ENCODE results near the gene CPLANE1. TPM values are rescaled to one million over a fixed set of nuclear protein-coding genes. Genes with fewer than 3 reads are reported as not detected.
"Not testable (repeated sequence)": the region's sequence is repeated elsewhere in the genome, so short reads cannot be mapped to it uniquely, and the experiment has no call there.

The CPLANE1 gene
- 6.8 and 17.2 TPM in 2 replicates for polyA plus RNA-seq (2011; rRNA removed)
- polyA minus RNA-seq (2011; rRNA and poly(A)+ RNA removed), result 15.4 and 19.1 TPM in 2 replicates

DNA sequence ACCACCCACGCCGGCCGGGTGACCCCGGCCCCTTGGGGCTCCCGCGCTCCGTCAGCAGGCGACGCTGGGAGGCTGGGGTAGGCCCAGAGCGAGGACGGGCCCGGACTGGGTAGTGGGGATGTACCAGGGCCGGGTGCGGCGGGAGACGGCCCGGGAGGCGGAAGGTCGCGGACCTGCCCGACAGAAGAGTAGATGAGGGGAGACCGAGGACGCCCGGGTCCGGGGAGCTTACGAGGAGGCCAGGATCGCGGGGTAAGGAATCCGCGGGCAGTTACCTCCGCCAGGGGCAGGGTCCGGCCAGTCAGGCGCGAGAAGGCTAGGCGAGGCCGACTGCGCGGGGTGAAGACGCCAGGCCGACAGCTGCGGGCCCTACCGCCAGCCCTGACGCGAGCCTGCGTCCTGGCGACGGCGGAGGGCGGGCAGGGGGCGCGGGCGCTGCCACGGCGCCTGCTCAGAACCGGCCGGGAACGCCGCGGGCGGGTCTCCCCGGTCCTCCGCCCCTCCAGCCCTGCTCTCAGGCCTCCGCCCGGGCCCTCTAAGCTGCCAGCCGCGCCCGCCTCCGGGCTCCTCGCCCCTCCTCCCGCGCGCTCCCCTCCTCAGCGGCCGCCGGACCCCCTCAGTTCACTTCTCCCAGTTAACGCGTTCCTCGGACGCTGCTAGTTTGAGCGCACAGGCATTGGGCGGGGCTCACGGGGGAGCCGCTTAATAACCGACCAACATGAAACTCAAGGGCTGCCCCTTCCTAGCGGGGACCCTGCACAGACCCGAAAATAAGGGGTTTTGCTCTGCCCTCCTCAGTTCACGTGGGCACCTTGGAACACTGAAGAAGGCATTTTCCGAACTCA, at the start of gene CPLANE1:
Gene CPLANE1 (minus strand): TSS at position 407 of the 845 bp plus-strand sequence. CDS start 1,678 bp downstream, outside the sequence.
- Histone ChIP-seq H3K4me3 (ENCODE audit: low read depth, low read length) (peak within 1 kb of the TSS; percentile 92), H3K27me3 (ENCODE audit: control insufficient read depth, insufficient read depth, low read length) (no peaks in the 10 kb centered on the region), H3K36me3 (ENCODE audit: control insufficient read depth, insufficient read depth, low read length) (no peaks in the 10 kb centered on the region)
- CTCF ChIA-PET, result interaction anchor here (0.9 kb wide), 1 partner anchor 122 kb away, joined by 4 read pairs; the partner anchor contains the start of gene NUP155
- peak; percentile 27 for DNase-seq (ENCODE audit: low read depth)
- TF ChIP-seq, protein P1, sequence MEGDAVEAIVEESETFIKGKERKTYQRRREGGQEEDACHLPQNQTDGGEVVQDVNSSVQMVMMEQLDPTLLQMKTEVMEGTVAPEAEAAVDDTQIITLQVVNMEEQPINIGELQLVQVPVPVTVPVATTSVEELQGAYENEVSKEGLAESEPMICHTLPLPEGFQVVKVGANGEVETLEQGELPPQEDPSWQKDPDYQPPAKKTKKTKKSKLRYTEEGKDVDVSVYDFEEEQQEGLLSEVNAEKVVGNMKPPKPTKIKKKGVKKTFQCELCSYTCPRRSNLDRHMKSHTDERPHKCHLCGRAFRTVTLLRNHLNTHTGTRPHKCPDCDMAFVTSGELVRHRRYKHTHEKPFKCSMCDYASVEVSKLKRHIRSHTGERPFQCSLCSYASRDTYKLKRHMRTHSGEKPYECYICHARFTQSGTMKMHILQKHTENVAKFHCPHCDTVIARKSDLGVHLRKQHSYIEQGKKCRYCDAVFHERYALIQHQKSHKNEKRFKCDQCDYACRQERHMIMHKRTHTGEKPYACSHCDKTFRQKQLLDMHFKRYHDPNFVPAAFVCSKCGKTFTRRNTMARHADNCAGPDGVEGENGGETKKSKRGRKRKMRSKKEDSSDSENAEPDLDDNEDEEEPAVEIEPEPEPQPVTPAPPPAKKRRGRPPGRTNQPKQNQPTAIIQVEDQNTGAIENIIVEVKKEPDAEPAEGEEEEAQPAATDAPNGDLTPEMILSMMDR (IDR thresholded peaks at IDR 0.05; ENCODE audit: insufficient read depth, low read depth, low read length), result 0 out of 2 replicates have a peak, but pooled peaks have one; percentile 16
- POLR2A ChIA-PET, result no interaction called here

GRCh38 chr5:37296313-37296712, 47.1 kb upstream of the CPLANE1 start:
- H3K4me3 ChIP-seq (ENCODE audit: low read depth, low read length); DNase-seq (ENCODE audit: low read depth); CTCF ChIA-PET; H3K36me3 ChIP-seq (ENCODE audit: control insufficient read depth, insufficient read depth, low read length); H3K27me3 ChIP-seq (ENCODE audit: control insufficient read depth, insufficient read depth, low read length); POLR2A ChIA-PET: not testable (repeated sequence)

- DNase-seq (ENCODE audit: low read depth), result no peak
- Histone ChIP-seq H3K36me3 (ENCODE audit: control insufficient read depth, insufficient read depth, low read length) (no peaks in the 10 kb centered on the region), H3K4me3 (ENCODE audit: low read depth, low read length) (no peak overlapping the region), H3K27me3 (ENCODE audit: control insufficient read depth, insufficient read depth, low read length) (no peaks in the 10 kb centered on the region)
- ChIA-PET CTCF (no interaction called here), POLR2A (no interaction called here)
- TF ChIP-seq, protein P1 (IDR thresholded peaks at IDR 0.05; ENCODE audit: insufficient read depth, low read depth, low read length), result no peak
Measured at GRCh38 chr5:37283214-37283820, 34.1 kb upstream of the CPLANE1 start.

DNA sequence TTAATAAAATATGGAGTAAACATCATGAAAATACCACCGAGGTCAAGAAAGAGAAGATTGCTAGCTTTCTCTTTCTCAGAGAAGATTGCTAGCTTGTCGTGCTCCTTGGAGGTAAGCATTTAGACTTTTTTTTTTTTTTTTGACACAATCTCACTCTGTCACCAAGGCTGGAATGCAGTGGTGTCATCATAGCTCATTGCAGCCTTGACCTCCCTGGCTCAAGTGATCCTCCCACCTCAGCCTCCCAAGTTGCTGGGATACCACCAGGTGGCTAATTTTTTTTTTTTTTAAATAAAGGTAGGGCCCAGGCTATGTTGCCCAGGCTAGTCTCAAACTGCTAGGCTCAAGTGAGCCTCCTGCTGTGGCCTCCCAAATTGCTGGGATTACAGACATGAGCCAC, 26.3 kb upstream of the CPLANE1 start:
- Histone ChIP-seq H3K27me3 (ENCODE audit: control insufficient read depth, insufficient read depth, low read length) (no peaks in the 10 kb centered on the region), H3K4me3 (ENCODE audit: low read depth, low read length) (no peak overlapping the region), H3K36me3 (ENCODE audit: control insufficient read depth, insufficient read depth, low read length) (no peaks in the 10 kb centered on the region)
- ChIA-PET POLR2A (no interaction called here), CTCF (interaction anchor here (1.0 kb wide), 1 partner anchor 95 kb away, joined by 3 read pairs; the partner anchor contains the start of gene NUP155)
- DNase-seq (ENCODE audit: low read depth), result no peak
- TF ChIP-seq, protein P1 (IDR thresholded peaks at IDR 0.05; ENCODE audit: insufficient read depth, low read depth, low read length), result no peak

- POLR2A ChIA-PET, result no interaction called here
- TF ChIP-seq, protein P1 (IDR thresholded peaks at IDR 0.05; ENCODE audit: insufficient read depth, low read depth, low read length), result no peak
- H3K27me3 ChIP-seq (ENCODE audit: control insufficient read depth, insufficient read depth, low read length), result no peaks in the 10 kb centered on the region
- no peak for DNase-seq (ENCODE audit: low read depth)
- CTCF ChIA-PET, result no interaction called here
- no peak overlapping the region for H3K4me3 ChIP-seq (ENCODE audit: low read depth, low read length)
- no peaks in the 10 kb centered on the region for H3K36me3 ChIP-seq (ENCODE audit: control insufficient read depth, insufficient read depth, low read length)
Measured at GRCh38 chr5:37272511-37272910, 23.3 kb upstream of the CPLANE1 start.

GRCh38 chr5:37268100-37268499, 18.9 kb upstream of the CPLANE1 start:
- H3K36me3 ChIP-seq (ENCODE audit: control insufficient read depth, insufficient read depth, low read length); H3K4me3 ChIP-seq (ENCODE audit: low read depth, low read length); DNase-seq (ENCODE audit: low read depth); POLR2A ChIA-PET; CTCF ChIA-PET; H3K27me3 ChIP-seq (ENCODE audit: control insufficient read depth, insufficient read depth, low read length): not testable (repeated sequence)

Data from BJ (cell line).